HG03432 (cell line): ENCODE results near the gene TIA1.
A peak's percentile ranks its signal among the peaks of the same experiment; 100 is the strongest.

ENCODE experiments used
- ATAC-seq: cut with Tn5 transposase; IDR thresholded peaks from one replicate; pipeline ENCODE4 v1.9.1; 2021; ENCODE audit warnings: mild to moderate bottlenecking, moderate library complexity; ENCODE audit not compliant: unreplicated experiment

Gene TIA1

DNA sequence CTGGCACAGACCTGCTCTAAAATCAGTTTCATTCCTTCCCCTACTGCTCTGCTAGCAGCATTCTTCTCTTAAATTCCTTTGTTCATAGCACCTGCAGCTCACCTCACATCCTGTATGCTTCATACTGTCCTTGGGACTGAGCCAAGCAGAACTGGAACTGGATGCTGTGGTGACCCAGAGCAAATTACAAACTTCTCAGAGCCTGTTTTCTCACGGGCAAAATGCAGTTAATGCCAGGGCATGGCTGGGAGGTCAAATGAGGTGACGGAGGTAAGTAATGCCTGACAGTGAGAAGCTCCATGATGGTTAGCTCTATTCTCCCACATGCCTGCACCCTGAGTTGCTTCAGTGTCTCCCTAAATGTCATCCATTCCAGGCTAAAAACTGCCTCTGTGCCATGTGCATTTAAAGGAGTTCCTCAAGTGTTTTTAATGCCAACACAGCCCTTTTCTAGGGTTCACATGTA is 87.3 kb downstream of the TIA1 start:
- peak; percentile 94 for ATAC-seq

DNA sequence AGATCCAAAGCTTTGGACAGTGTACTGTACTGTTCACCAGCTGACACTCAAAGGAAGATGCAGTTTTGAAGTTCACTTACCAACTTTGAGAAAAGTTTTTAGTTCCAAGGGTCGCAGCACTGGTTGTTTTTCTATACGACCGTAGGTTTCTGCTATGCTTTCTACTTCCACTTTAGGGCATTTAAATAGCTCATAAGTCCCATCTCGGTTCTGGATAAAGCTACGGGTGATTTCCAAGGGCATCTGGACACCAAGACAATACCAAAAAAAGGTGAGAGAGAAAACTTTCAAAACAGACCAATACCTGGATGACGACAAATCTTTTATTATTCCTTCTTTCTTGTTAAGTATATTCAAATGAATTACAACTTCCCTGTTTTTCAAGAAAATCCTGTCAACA is 87.9 kb downstream of the TIA1 start:
- no peak for ATAC-seq
